HEK293 (cell line): ENCODE results near the gene RAD54L.
A peak's percentile ranks its signal among the peaks of the same experiment; 100 is the strongest.

Source experiments
- CTCF ChIA-PET: fragments of 350-600 bp; formaldehyde crosslinking; extraction: SDS; loops from one replicate; lab custom pipeline; 2021; ENCODE audit warnings: antibody characterized with exemption; lab: Yijun Ruan, JAX
- POLR2A ChIA-PET: fragments of 300-600 bp; formaldehyde crosslinking; extraction: SDS; loops from one replicate; lab custom pipeline; 2020; ENCODE audit warnings: antibody characterized with exemption, inconsistent platforms; lab: Yijun Ruan, JAX
- H3K27ac ChIP-seq: fragments of 200-500 bp; sonication (Bioruptor generic); 2 replicates; pipeline ENCODE4 v1.5.1; 2014; ENCODE audit warnings: low read depth, low read length, control low read depth, inconsistent platforms; ENCODE audit errors: extremely low read depth
- H3K36me3 ChIP-seq, 2 experiments: fragments of 200-500 bp in 1 of 2; sonication (Bioruptor generic) in 1 of 2; 1 replicate in 1 of 2; 2 replicates in 1 of 2; pipeline ENCODE4 v1.5.1; 2014 to 2017; ENCODE audit warnings: inconsistent platforms in 2 of 2, low read length in 2 of 2; ENCODE audit not compliant: control insufficient read depth in 2 of 2, insufficient read depth in 1 of 2
- H3K4me1 ChIP-seq: fragments of 200-500 bp; sonication (Bioruptor generic); 2 replicates; pipeline ENCODE4 v1.5.1; 2014; ENCODE audit warnings: mild to moderate bottlenecking, low read length, inconsistent platforms; ENCODE audit not compliant: control insufficient read depth, insufficient read depth
- H3K4me3 ChIP-seq: 2 replicates; pipeline ENCODE4 v1.5.1; 2011; ENCODE audit warnings: low read depth, mild to moderate bottlenecking, control low read depth, low read length, moderate library complexity
- H3K9me3 ChIP-seq: fragments of 200-500 bp; sonication (Bioruptor generic); 2 replicates; pipeline ENCODE4 v1.5.1; 2014; ENCODE audit warnings: low read depth, low read length, inconsistent platforms; ENCODE audit not compliant: control insufficient read depth, insufficient read depth
- KLF1 ChIP-seq: fragments of 450-650 bp; formaldehyde crosslinking; IDR thresholded peaks from 2 replicates; pipeline ENCODE4 v1.5.1; 2016; ENCODE audit warnings: missing biosample characterization, missing genetic modification characterization
- MYNN ChIP-seq: fragments of 450-650 bp; formaldehyde crosslinking; IDR thresholded peaks from 2 replicates; pipeline ENCODE4 v1.5.1; 2016; ENCODE audit warnings: missing biosample characterization, missing genetic modification characterization, borderline replicate concordance
- MZF1 ChIP-seq: fragments of 450-650 bp; formaldehyde crosslinking; IDR thresholded peaks from 2 replicates; pipeline ENCODE4 v1.5.1; 2017; ENCODE audit warnings: missing biosample characterization, missing genetic modification characterization, borderline replicate concordance
- PRDM2 ChIP-seq: fragments of 450-650 bp; formaldehyde crosslinking; IDR thresholded peaks from 2 replicates; pipeline ENCODE4 v1.5.1; 2016; ENCODE audit warnings: missing biosample characterization, missing genetic modification characterization, borderline replicate concordance
- WT1 ChIP-seq: fragments of 450-650 bp; formaldehyde crosslinking; IDR thresholded peaks from 2 replicates; pipeline ENCODE4 v1.5.1; 2016; ENCODE audit warnings: missing biosample characterization, missing genetic modification characterization
- ZNF157 ChIP-seq: fragments of 450-650 bp; formaldehyde crosslinking; IDR thresholded peaks from 2 replicates; pipeline ENCODE4 v1.5.1; 2016; ENCODE audit warnings: missing biosample characterization, missing genetic modification characterization
- ZNF211 ChIP-seq: fragments of 450-650 bp; formaldehyde crosslinking; IDR thresholded peaks from 2 replicates; pipeline ENCODE4 v1.5.1; 2016; ENCODE audit warnings: low read depth, missing biosample characterization, missing genetic modification characterization
- ZNF239 ChIP-seq: fragments of 450-650 bp; formaldehyde crosslinking; IDR thresholded peaks from 2 replicates; pipeline ENCODE4 v1.5.1; 2016; ENCODE audit warnings: missing biosample characterization, missing genetic modification characterization
- ZNF37A ChIP-seq: fragments of 450-650 bp; IDR thresholded peaks from 2 replicates; pipeline ENCODE4 v1.5.1; 2018; ENCODE audit warnings: missing biosample characterization, missing genetic modification characterization
- ZNF423 ChIP-seq: fragments of 450-650 bp; formaldehyde crosslinking; IDR thresholded peaks from 2 replicates; pipeline ENCODE4 v1.5.1; 2016; ENCODE audit warnings: missing biosample characterization, missing genetic modification characterization
- ZNF48 ChIP-seq: fragments of 450-650 bp; formaldehyde crosslinking; IDR thresholded peaks from 2 replicates; pipeline ENCODE4 v1.5.1; 2016; ENCODE audit warnings: missing biosample characterization, missing genetic modification characterization
- ZNF626 ChIP-seq: fragments of 450-650 bp; sonication (Bioruptor Pico); formaldehyde crosslinking; IDR thresholded peaks from 2 replicates; pipeline ENCODE4 v1.5.1; 2018; ENCODE audit warnings: missing biosample characterization, missing genetic modification characterization, inconsistent platforms
- ZNF639 ChIP-seq: fragments of 450-650 bp; formaldehyde crosslinking; IDR thresholded peaks from 2 replicates; pipeline ENCODE4 v1.5.1; 2016; ENCODE audit warnings: missing biosample characterization, missing genetic modification characterization
- ZNF660 ChIP-seq: fragments of 450-650 bp; IDR thresholded peaks from 2 replicates; pipeline ENCODE4 v1.5.1; 2018; ENCODE audit warnings: missing biosample characterization, mild to moderate bottlenecking, missing genetic modification characterization
- ZNF76 ChIP-seq: fragments of 450-650 bp; formaldehyde crosslinking; IDR thresholded peaks from 2 replicates; pipeline ENCODE4; 2016; ENCODE audit warnings: low read depth, missing biosample characterization, missing genetic modification characterization, borderline replicate concordance
- ZNF785 ChIP-seq: fragments of 450-650 bp; formaldehyde crosslinking; IDR thresholded peaks from 2 replicates; pipeline ENCODE4 v1.5.1; 2016; ENCODE audit warnings: missing biosample characterization, missing genetic modification characterization
- TF ChIP-seq, protein P1 (sequence below): fragments of 450-650 bp; formaldehyde crosslinking; IDR thresholded peaks from 2 replicates; pipeline ENCODE4 v1.5.1; 2016; ENCODE audit warnings: missing biosample characterization, missing genetic modification characterization
- TF ChIP-seq, protein P2 (sequence below): IDR thresholded peaks from 2 replicates; pipeline ENCODE4 v1.6.1; 2011; ENCODE audit warnings: mild to moderate bottlenecking, low read depth, low read length, borderline replicate concordance

RAD54L gene

DNA sequence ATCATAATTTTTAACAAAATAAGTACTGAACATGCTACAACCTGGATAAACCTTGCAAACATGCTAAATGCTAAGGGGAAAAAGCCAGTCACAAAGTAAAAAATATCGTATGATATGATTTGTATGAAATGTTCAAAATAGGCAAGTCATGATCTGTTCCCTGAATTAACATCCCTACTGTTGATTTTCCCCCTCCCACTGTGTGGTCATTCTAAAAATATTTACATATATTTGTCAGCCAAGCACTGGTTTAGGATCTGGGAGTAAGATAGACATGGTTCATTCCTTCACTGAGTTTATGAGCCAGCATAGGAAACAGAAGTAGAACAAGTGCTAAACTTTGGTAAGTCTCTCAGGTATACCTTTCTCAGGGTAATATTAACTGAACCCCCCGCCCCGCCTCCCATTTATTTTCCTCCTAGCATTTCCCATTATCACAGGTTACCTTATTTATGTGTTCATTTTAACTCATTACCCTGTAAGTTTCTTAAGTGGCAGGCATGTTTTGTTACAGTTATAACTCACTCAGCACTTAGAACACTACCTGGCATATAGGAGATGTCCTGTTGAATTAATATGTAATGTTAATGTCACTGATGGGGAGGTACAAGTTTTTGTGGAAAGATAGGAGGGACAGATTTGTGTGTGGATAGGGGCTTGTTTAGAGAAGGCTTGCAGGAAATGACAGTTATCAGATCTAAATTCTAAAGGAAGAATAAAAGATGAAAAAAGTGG is 68.3 kb downstream of the RAD54L start:
- Histone ChIP-seq H3K4me1 (no peaks in the 10 kb centered on the region), H3K4me3 (no peak overlapping the region), H3K27ac (no peak overlapping the region), H3K36me3 (peaks cover 50 to 64% of the 10 kb centered on the region in 2 experiments), H3K9me3 (no peaks in the 10 kb centered on the region)
- no peak for TF ChIP-seq ZNF626 (tag by site-specific recombination)
- TF ChIP-seq, protein P1, sequence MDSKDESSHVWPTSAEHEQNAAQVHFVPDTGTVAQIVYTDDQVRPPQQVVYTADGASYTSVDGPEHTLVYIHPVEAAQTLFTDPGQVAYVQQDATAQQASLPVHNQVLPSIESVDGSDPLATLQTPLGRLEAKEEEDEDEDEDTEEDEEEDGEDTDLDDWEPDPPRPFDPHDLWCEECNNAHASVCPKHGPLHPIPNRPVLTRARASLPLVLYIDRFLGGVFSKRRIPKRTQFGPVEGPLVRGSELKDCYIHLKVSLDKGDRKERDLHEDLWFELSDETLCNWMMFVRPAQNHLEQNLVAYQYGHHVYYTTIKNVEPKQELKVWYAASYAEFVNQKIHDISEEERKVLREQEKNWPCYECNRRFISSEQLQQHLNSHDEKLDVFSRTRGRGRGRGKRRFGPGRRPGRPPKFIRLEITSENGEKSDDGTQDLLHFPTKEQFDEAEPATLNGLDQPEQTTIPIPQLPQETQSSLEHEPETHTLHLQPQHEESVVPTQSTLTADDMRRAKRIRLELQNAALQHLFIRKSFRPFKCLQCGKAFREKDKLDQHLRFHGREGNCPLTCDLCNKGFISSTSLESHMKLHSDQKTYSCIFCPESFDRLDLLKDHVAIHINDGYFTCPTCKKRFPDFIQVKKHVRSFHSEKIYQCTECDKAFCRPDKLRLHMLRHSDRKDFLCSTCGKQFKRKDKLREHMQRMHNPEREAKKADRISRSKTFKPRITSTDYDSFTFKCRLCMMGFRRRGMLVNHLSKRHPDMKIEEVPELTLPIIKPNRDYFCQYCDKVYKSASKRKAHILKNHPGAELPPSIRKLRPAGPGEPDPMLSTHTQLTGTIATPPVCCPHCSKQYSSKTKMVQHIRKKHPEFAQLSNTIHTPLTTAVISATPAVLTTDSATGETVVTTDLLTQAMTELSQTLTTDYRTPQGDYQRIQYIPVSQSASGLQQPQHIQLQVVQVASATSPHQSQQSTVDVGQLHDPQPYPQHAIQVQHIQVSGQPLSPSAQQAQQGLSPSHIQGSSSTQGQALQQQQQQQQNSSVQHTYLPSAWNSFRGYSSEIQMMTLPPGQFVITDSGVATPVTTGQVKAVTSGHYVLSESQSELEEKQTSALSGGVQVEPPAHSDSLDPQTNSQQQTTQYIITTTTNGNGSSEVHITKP (tag by site-specific recombination) = peak; percentile 55; the same call in 1 of the 2 replicates
- ChIA-PET CTCF (interaction anchor here (0.6 kb wide), 1 partner anchor 801 kb away, joined by 3 read pairs; no protein-coding TSS in a partner anchor), POLR2A (interaction anchor here (0.6 to 1.1 kb wide), 2 partner anchors 13 to 31 kb away, joined by 3 to 4 read pairs; partner anchors contain the start of gene LRRC41)

DNA sequence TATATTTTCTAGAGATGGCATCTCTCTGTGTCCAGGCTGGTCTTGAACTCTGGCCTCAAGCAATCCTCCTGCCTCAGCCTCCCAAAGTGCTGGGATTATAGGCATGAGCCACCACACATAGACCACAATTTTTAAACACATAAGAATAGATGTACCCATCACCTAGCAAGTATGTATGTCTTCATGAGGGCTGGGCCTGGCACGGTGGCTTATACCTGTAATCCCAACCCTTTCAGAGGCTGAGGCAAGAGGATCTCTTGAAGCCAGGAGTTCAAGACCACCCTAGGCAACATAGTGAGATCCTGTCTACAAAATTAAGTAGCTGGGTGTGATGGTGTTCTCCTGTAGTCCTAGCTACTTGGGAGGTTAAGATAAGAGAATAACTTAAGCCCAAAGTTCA is 69.8 kb downstream of the RAD54L start:
- CTCF ChIA-PET = interaction anchor here (0.9 to 1.3 kb wide), 2 partner anchors 16 to 23 kb away, joined by 4 read pairs; no protein-coding TSS in a partner anchor
- Histone ChIP-seq H3K27ac (no peak overlapping the region), H3K4me1 (no peaks in the 10 kb centered on the region), H3K36me3 (peaks cover 36 to 49% of the 10 kb centered on the region in 2 experiments), H3K9me3 (no peaks in the 10 kb centered on the region), H3K4me3 (no peak overlapping the region)
- POLR2A ChIA-PET = interaction anchor here (1.5 to 1.6 kb wide), 2 partner anchors 14 to 23 kb away, joined by 6 read pairs; partner anchors contain the start of genes LRRC41, NSUN4 and UQCRH
- TF ChIP-seq KLF1 (tag by site-specific recombination) (no peak), ZNF239 (no peak), ZNF211 (tag by site-specific recombination) (no peak), ZNF157 (no peak), WT1 (no peak), MZF1 (tag by site-specific recombination) (no peak), ZNF785 (tag by site-specific recombination) (no peak), ZNF423 (tag by site-specific recombination) (no peak), ZNF37A (tag by site-specific recombination) (no peak), ZNF48 (tag by site-specific recombination) (no peak), ZNF76 (tag by site-specific recombination) (no peak), ZNF639 (tag by site-specific recombination) (no peak), PRDM2 (no peak), MYNN (tag by site-specific recombination) (no peak), ZNF660 (tag by site-specific recombination) (no peak)
- TF ChIP-seq, protein P2, sequence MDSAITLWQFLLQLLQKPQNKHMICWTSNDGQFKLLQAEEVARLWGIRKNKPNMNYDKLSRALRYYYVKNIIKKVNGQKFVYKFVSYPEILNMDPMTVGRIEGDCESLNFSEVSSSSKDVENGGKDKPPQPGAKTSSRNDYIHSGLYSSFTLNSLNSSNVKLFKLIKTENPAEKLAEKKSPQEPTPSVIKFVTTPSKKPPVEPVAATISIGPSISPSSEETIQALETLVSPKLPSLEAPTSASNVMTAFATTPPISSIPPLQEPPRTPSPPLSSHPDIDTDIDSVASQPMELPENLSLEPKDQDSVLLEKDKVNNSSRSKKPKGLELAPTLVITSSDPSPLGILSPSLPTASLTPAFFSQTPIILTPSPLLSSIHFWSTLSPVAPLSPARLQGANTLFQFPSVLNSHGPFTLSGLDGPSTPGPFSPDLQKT = no peak
